Ascending aorta (tissue), 2 donors: ENCODE measurements around the gene FAM98C. TPM values are rescaled to one million over a fixed set of nuclear protein-coding genes. Genes with fewer than 3 reads are reported as not detected.

Experiments
- DNase-seq, 2 donors: peaks; one replicate each; pipeline ENCODE4 v3.0.0-alpha.2; 2019; ENCODE audit warnings: low spot score in 2 of 2
- H3K27ac ChIP-seq, 2 donors: fragments of 200-600 bp; sonication (generic); one replicate each; pipeline ENCODE4 v1.5.1; 2016 to 2017; ENCODE audit warnings: mild to moderate bottlenecking in 1 of 2
- H3K27me3 ChIP-seq: fragments of 200-600 bp; sonication (generic); one replicate; pipeline ENCODE4 v1.5.1; 2017
- H3K36me3 ChIP-seq, 2 donors: fragments of 200-600 bp; sonication (generic); one replicate each; pipeline ENCODE4 v1.5.1; 2016
- H3K4me1 ChIP-seq, 2 donors: fragments of 200-600 bp; sonication (generic); one replicate each; pipeline ENCODE4 v1.5.1; 2016 to 2017; ENCODE audit warnings: mild to moderate bottlenecking in 1 of 2
- H3K4me3 ChIP-seq, 2 donors: fragments of 200-600 bp; sonication (generic); one replicate each; pipeline ENCODE4 v1.5.1; 2016 to 2017; ENCODE audit warnings: mild to moderate bottlenecking in 1 of 2
- H3K9me3 ChIP-seq, 2 donors: fragments of 200-600 bp; sonication (generic); one replicate each; pipeline ENCODE4 v1.5.1; 2016
- CTCF ChIP-seq, 3 experiments: fragments of 200-600 bp in 2 of 3; fragments of 450-650 bp in 1 of 3; sonication (generic) in 2 of 3; IDR thresholded peaks; one replicate each; pipeline ENCODE4 v1.5.1; 2016 to 2019; ENCODE audit warnings: antibody characterized with exemption in 3 of 3, mild to moderate bottlenecking in 1 of 3, moderate library complexity in 1 of 3
- intact Hi-C: fragments of 100-400 bp; cut with DNase I; formaldehyde crosslinking; loops from one replicate; pipeline ENCODE4 v1.15.1; 2023
- total RNA-seq: library from RNA; depleted of rRNA; stranded (reverse); fragments of >200 nt; gene quantifications from one replicate; pipeline ENCODE4 v1.1.0, GENCODE V29; 2016

Gene FAM98C
- total RNA-seq, 1 donor from 2014 or later = 11.1 TPM

- no peaks in the 10 kb centered on the region for H3K27me3 ChIP-seq
- intact Hi-C loops = no loop called here
- no peaks in the 10 kb centered on the region for H3K4me1 ChIP-seq
- no peak for DNase-seq
- H3K4me3 ChIP-seq = no peak overlapping the region
- no peak overlapping the region for H3K27ac ChIP-seq
- TF ChIP-seq CTCF (IDR thresholded peaks at IDR 0.05) = no peak
- H3K9me3 ChIP-seq = no peaks in the 10 kb centered on the region
- no peaks in the 10 kb centered on the region for H3K36me3 ChIP-seq
Observed at GRCh38 chr19:38451036-38451435, 48.1 kb downstream of the FAM98C start.

GRCh38 chr19:38451629-38452028 lies 48.7 kb downstream of the FAM98C start:
- Histone ChIP-seq H3K9me3 (no peaks in the 10 kb centered on the region), H3K4me3 (no peak overlapping the region), H3K27ac (no peak overlapping the region), H3K4me1 (no peaks in the 10 kb centered on the region), H3K27me3 (no peaks in the 10 kb centered on the region), H3K36me3 (no peaks in the 10 kb centered on the region)
- intact Hi-C loops = no loop called here
- TF ChIP-seq CTCF (IDR thresholded peaks at IDR 0.05) = no peak
- DNase-seq = no peak

GRCh38 chr19:38452430-38453366 lies 49.8 kb downstream of the FAM98C start:
- Histone ChIP-seq H3K27ac (no peak overlapping the region), H3K4me3 (no peak overlapping the region), H3K4me1 (no peaks in the 10 kb centered on the region), H3K9me3 (no peaks in the 10 kb centered on the region), H3K36me3 (no peaks in the 10 kb centered on the region), H3K27me3 (no peaks in the 10 kb centered on the region)
- no peak for TF ChIP-seq CTCF (IDR thresholded peaks at IDR 0.05)
- intact Hi-C loops = no loop called here
- DNase-seq = no peak

- DNase-seq = no peak
- TF ChIP-seq CTCF (IDR thresholded peaks at IDR 0.05) = no peak
Observed at GRCh38 chr19:38453596-38453995, 50.7 kb downstream of the FAM98C start.

GRCh38 chr19:38455031-38455430 lies 52.1 kb downstream of the FAM98C start:
- Histone ChIP-seq H3K4me3 (no peak overlapping the region), H3K4me1 (no peaks in the 10 kb centered on the region), H3K9me3 (no peaks in the 10 kb centered on the region), H3K36me3 (no peaks in the 10 kb centered on the region), H3K27ac (no peak overlapping the region), H3K27me3 (no peaks in the 10 kb centered on the region)
- intact Hi-C loops = no loop called here
- DNase-seq = no peak
- TF ChIP-seq CTCF (IDR thresholded peaks at IDR 0.05) = no peak

More at GRCh38 chr19:38453596-38453995, 50.7 kb downstream of the FAM98C start:
- no peaks in the 10 kb centered on the region for H3K36me3 ChIP-seq
- no peaks in the 10 kb centered on the region for H3K27me3 ChIP-seq
- H3K4me3 ChIP-seq = no peak overlapping the region
- no peaks in the 10 kb centered on the region for H3K4me1 ChIP-seq
- H3K9me3 ChIP-seq = no peaks in the 10 kb centered on the region
- no peak overlapping the region for H3K27ac ChIP-seq
- intact Hi-C loops = no loop called here
